ENCODE data around the gene THAP6. TPM values are rescaled to one million over a fixed set of nuclear protein-coding genes. Genes with fewer than 3 reads are reported as not detected.

The THAP6 gene
- total and polyA plus RNA-seq, 2 of the 8 experiments (the other 6 are each of a cell fraction or from before 2014, with no cell fraction given): 3.3 to 9.7 TPM

DNA sequence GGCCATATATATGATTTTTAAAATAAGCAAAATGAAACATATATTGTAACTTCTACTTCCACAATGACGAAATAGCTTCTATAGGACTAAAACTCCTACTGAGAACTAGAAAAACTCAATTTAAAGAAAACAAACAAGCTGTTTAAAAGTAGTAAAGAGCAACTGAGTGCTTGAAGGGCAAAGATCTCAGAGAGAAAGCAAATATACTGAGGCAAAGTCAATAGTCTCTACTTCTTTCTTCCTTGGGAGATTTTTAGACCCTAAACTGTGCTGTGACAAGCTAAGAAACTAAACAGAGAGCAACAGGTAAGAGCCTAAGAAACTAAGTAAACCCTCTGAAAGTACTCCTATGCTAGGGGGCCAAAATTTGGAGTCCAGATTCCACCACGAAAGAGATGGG is 8.6 kb upstream of the THAP6 start (continued):
- TF ChIP-seq, protein P1, sequence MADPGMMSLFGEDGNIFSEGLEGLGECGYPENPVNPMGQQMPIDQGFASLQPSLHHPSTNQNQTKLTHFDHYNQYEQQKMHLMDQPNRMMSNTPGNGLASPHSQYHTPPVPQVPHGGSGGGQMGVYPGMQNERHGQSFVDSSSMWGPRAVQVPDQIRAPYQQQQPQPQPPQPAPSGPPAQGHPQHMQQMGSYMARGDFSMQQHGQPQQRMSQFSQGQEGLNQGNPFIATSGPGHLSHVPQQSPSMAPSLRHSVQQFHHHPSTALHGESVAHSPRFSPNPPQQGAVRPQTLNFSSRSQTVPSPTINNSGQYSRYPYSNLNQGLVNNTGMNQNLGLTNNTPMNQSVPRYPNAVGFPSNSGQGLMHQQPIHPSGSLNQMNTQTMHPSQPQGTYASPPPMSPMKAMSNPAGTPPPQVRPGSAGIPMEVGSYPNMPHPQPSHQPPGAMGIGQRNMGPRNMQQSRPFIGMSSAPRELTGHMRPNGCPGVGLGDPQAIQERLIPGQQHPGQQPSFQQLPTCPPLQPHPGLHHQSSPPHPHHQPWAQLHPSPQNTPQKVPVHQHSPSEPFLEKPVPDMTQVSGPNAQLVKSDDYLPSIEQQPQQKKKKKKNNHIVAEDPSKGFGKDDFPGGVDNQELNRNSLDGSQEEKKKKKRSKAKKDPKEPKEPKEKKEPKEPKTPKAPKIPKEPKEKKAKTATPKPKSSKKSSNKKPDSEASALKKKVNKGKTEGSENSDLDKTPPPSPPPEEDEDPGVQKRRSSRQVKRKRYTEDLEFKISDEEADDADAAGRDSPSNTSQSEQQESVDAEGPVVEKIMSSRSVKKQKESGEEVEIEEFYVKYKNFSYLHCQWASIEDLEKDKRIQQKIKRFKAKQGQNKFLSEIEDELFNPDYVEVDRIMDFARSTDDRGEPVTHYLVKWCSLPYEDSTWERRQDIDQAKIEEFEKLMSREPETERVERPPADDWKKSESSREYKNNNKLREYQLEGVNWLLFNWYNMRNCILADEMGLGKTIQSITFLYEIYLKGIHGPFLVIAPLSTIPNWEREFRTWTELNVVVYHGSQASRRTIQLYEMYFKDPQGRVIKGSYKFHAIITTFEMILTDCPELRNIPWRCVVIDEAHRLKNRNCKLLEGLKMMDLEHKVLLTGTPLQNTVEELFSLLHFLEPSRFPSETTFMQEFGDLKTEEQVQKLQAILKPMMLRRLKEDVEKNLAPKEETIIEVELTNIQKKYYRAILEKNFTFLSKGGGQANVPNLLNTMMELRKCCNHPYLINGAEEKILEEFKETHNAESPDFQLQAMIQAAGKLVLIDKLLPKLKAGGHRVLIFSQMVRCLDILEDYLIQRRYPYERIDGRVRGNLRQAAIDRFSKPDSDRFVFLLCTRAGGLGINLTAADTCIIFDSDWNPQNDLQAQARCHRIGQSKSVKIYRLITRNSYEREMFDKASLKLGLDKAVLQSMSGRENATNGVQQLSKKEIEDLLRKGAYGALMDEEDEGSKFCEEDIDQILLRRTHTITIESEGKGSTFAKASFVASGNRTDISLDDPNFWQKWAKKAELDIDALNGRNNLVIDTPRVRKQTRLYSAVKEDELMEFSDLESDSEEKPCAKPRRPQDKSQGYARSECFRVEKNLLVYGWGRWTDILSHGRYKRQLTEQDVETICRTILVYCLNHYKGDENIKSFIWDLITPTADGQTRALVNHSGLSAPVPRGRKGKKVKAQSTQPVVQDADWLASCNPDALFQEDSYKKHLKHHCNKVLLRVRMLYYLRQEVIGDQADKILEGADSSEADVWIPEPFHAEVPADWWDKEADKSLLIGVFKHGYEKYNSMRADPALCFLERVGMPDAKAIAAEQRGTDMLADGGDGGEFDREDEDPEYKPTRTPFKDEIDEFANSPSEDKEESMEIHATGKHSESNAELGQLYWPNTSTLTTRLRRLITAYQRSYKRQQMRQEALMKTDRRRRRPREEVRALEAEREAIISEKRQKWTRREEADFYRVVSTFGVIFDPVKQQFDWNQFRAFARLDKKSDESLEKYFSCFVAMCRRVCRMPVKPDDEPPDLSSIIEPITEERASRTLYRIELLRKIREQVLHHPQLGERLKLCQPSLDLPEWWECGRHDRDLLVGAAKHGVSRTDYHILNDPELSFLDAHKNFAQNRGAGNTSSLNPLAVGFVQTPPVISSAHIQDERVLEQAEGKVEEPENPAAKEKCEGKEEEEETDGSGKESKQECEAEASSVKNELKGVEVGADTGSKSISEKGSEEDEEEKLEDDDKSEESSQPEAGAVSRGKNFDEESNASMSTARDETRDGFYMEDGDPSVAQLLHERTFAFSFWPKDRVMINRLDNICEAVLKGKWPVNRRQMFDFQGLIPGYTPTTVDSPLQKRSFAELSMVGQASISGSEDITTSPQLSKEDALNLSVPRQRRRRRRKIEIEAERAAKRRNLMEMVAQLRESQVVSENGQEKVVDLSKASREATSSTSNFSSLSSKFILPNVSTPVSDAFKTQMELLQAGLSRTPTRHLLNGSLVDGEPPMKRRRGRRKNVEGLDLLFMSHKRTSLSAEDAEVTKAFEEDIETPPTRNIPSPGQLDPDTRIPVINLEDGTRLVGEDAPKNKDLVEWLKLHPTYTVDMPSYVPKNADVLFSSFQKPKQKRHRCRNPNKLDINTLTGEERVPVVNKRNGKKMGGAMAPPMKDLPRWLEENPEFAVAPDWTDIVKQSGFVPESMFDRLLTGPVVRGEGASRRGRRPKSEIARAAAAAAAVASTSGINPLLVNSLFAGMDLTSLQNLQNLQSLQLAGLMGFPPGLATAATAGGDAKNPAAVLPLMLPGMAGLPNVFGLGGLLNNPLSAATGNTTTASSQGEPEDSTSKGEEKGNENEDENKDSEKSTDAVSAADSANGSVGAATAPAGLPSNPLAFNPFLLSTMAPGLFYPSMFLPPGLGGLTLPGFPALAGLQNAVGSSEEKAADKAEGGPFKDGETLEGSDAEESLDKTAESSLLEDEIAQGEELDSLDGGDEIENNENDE (IDR thresholded peaks at IDR 0.05; ENCODE audit: insufficient replicate concordance, low read length): no peak
- TF ChIP-seq CBX8 (IDR thresholded peaks at IDR 0.05; ENCODE audit: borderline replicate concordance, low read depth, low read length): no peak
- no peak for TF ChIP-seq TAF7 (optimal IDR thresholded peaks at IDR 0.05; ENCODE audit: borderline replicate concordance, low read depth, low read length)
- no peak for TF ChIP-seq POLR2A (IDR thresholded peaks at IDR 0.05; ENCODE audit: control extremely low read depth in 1 of 2, low read depth in 2 of 2, low read length in 2 of 2)
- no peak for TF ChIP-seq HDAC6 (IDR thresholded peaks at IDR 0.05; ENCODE audit: low read depth, low read length)
